Kidney (tissue), 14 donors: ENCODE data around the gene HHATL. TPM values are rescaled to one million over a fixed set of nuclear protein-coding genes. Genes with fewer than 3 reads are reported as not detected.

Experiments used
- DNase-seq, 5 donors: peaks; one replicate each; pipeline ENCODE4 v3.0.0-alpha.2; 2013 to 2020
- FAIRE-seq: peaks from 2 replicates; lab custom pipeline; 2012; peaks lifted over from hg19 to GRCh38; lab: Jason Lieb, UNC
- H3K27ac ChIP-seq, 2 donors: one replicate each; pipeline ENCODE4 v1.7.0; 2013; ENCODE audit warnings: low read depth in 2 of 2, low read length in 2 of 2, inconsistent platforms in 1 of 2
- H3K27me3 ChIP-seq: one replicate; pipeline ENCODE4 v1.7.1; 2013; ENCODE audit warnings: low read length, inconsistent platforms; ENCODE audit not compliant: control insufficient read depth, insufficient read depth
- H3K36me3 ChIP-seq, 3 donors: one replicate each; pipeline versions ENCODE4 v1.7.0 to v1.7.1; 2013; ENCODE audit warnings: low read length in 3 of 3, control low read depth in 1 of 3, inconsistent platforms in 1 of 3; ENCODE audit not compliant: insufficient read depth in 3 of 3, control insufficient read depth in 2 of 3
- H3K4me1 ChIP-seq, 3 donors: one replicate each; pipeline versions ENCODE4 v1.7.0 to v1.7.1; 2013; ENCODE audit warnings: low read length in 3 of 3, inconsistent platforms in 1 of 3, low read depth in 1 of 3; ENCODE audit not compliant: control insufficient read depth in 2 of 3, insufficient read depth in 2 of 3
- H3K4me3 ChIP-seq, 3 donors: one replicate each; pipeline versions ENCODE4 v1.7.0 to v1.8.1; 2013; ENCODE audit warnings: low read length in 3 of 3, control low read depth in 1 of 3, inconsistent platforms in 1 of 3
- H3K9ac ChIP-seq, 3 donors: one replicate each; pipeline versions ENCODE4 v1.7.0 to v1.7.1; 2013; ENCODE audit warnings: low read length in 3 of 3, control low read depth in 1 of 3, inconsistent platforms in 1 of 3
- H3K9me3 ChIP-seq, 3 donors: one replicate each; pipeline versions ENCODE4 v1.7.0 to v1.7.1; 2013; ENCODE audit warnings: low read length in 3 of 3, control low read depth in 1 of 3, inconsistent platforms in 1 of 3; ENCODE audit not compliant: control insufficient read depth in 2 of 3, insufficient read depth in 1 of 3
- intact Hi-C: fragments of 100-400 bp; cut with DNase I; formaldehyde crosslinking; loops from one replicate; pipeline ENCODE4 v1.11.1; 2022
- polyA plus RNA-seq: library from polyadenylated mRNA; stranded (reverse); fragments of 350-450 nt; fragmentation: Illumina TruSeq; extraction: RNeasy Lipid Tissue Mini Kit (QIAGEN cat#74804); gene quantifications from one replicate; pipeline ENCODE4 v1.2.3, GENCODE V29; 2014; ENCODE audit warnings: low read depth, low replicate concordance; ENCODE audit not compliant: insufficient read depth
- total RNA-seq: library from RNA; stranded (reverse); fragmentation: NEBNext Ultra II Directional; extraction: Animal tissue kit (Norgen Biotek cat#: 25700); gene quantifications from one replicate; pipeline ENCODE4 v1.2.1, GENCODE V29; 2021
- TF ChIP-seq, protein P1 (sequence below): IDR thresholded peaks from 3 replicates; pipeline ENCODE4 v1.5.1; 2012; ENCODE audit warnings: mild to moderate bottlenecking, moderate library complexity, borderline replicate concordance; ENCODE audit not compliant: insufficient read depth; ENCODE audit errors: extremely low read depth
- donor health status: control.
- donor health status: control.
- donor health status: control.
- donor health status: control.
- donor health status: control.
- donor health status: DM: yes; HTN: yes; CAD: no.
- donor health status: Normal renal cell carcinoma (clear cell type).

The HHATL gene
- total and polyA plus RNA-seq, 2 donors from 2014 or later: not detected

DNA sequence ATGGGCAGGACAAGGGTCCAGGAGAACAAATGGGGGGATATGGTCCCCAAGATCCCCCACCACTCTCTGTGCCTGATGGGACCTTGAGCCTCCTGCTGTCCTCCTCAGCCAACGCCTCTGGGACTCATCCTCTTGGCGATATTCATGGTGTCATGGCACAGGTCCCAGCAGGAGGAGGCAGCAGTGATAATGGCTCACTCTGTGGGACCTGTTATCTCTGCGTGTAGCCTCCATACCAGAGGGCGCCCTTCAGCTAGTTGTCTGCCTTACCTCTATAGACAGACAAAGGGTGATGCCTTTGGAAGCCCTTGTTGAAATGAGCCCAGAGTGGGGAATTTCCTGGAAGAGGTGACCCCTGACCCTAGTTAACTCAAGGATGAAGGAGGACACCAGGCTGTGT lies 41.7 kb downstream of the HHATL start:
- Histone ChIP-seq H3K36me3 (no peaks in the 10 kb centered on the region), H3K27ac (no peak overlapping the region), H3K27me3 (no peaks in the 10 kb centered on the region), H3K9ac (no peak overlapping the region), H3K9me3 (no peaks in the 10 kb centered on the region), H3K4me3 (no peak overlapping the region), H3K4me1 (no peaks in the 10 kb centered on the region)
- TF ChIP-seq, protein P1, sequence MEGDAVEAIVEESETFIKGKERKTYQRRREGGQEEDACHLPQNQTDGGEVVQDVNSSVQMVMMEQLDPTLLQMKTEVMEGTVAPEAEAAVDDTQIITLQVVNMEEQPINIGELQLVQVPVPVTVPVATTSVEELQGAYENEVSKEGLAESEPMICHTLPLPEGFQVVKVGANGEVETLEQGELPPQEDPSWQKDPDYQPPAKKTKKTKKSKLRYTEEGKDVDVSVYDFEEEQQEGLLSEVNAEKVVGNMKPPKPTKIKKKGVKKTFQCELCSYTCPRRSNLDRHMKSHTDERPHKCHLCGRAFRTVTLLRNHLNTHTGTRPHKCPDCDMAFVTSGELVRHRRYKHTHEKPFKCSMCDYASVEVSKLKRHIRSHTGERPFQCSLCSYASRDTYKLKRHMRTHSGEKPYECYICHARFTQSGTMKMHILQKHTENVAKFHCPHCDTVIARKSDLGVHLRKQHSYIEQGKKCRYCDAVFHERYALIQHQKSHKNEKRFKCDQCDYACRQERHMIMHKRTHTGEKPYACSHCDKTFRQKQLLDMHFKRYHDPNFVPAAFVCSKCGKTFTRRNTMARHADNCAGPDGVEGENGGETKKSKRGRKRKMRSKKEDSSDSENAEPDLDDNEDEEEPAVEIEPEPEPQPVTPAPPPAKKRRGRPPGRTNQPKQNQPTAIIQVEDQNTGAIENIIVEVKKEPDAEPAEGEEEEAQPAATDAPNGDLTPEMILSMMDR: no peak
- FAIRE-seq (no peak), DNase-seq (no peak)
- intact Hi-C loops: no loop called here

DNA sequence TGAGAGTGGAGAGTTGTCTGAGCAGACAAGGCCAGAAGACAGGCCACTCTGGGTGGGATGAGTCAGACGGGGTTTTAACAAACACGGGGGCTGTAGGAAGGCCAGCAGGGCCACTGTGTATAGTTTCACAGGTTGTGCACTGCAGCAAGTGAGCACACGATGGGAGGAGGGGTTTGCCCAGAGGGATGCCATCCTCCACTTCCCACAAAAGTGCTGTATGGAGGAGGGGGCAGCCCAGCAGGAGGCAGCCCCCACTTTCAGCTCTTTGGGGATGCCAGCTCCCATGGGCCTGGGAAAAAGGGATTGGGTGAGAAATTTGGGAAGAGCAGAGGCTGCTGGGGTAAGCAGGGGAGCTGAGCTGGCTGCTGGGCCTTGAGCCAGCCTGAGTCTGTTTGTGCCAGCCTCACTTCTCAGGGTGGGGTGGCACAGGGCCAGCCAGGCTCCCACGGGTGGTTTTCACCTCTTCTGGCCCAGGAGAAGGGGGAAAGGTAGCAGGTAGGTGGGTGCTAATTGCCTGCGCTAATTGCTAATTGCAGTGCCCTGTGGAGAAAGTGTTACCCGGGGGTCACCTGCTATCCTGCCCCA lies 42.4 kb downstream of the HHATL start:
- H3K9ac ChIP-seq: no peak overlapping the region
- TF ChIP-seq, protein P1: no peak
- no peaks in the 10 kb centered on the region for H3K9me3 ChIP-seq
- H3K27ac ChIP-seq: no peak overlapping the region
- intact Hi-C loops: no loop called here
- peaks cover 0 to 6% (median 0%) of the 10 kb centered on the region in 3 donors for H3K4me1 ChIP-seq
- no peaks in the 10 kb centered on the region for H3K27me3 ChIP-seq
- H3K36me3 ChIP-seq: no peaks in the 10 kb centered on the region
- H3K4me3 ChIP-seq: no peak overlapping the region
- FAIRE-seq (no peak), DNase-seq (peak in 1 of 5 donors; percentile 60)

DNA sequence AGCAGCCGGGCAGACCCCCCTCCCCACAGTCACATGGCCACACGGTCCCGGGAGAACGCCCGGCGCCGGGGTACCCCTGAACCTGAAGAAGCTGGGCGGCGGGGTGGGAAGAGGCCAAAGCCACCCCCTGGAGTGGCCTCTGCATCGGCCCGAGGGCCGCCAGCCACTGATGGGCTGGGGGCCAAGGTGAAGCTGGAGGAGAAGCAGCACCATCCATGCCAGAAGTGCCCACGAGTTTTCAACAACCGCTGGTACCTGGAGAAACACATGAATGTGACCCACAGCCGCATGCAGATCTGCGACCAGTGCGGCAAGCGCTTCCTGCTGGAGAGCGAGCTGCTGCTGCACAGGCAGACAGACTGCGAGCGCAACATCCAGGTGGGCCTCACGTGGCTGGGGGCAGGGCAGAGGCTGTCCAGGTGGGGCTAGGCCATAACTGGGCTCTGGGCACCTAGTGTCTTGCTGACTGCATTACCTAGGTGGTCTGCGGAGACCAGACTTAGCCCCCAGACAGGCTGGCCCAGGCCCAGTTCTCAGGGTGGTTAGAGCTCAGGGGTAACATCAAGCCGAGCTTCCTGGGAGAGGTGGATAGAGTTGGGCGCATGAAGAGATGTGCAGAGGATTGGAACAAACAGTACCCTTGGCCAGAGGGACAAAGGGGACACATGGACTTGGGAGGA lies 43.0 kb downstream of the HHATL start:
- TF ChIP-seq, protein P1: no peak
- DNase-seq (peak in 2 of 5 donors; percentile 40 to 67), FAIRE-seq (no peak)
- Histone ChIP-seq H3K9me3 (no peaks in the 10 kb centered on the region), H3K4me1 (peaks cover 0 to 7% (median 0%) of the 10 kb centered on the region in 3 donors), H3K27me3 (no peaks in the 10 kb centered on the region), H3K36me3 (no peaks in the 10 kb centered on the region), H3K27ac (no peak overlapping the region), H3K4me3 (no peak overlapping the region), H3K9ac (no peak overlapping the region)
- intact Hi-C loops: no loop called here
